ENCODE results near the gene ACRV1.

GRCh38 chr11:125688632-125689031 is 8.0 kb upstream of the ACRV1 start:
- TF ChIP-seq CTCF (IDR thresholded peaks at IDR 0.05; ENCODE audit: low read depth, low read length) (no peak), EZH2phosphoT487 (IDR thresholded peaks at IDR 0.05; ENCODE audit: low read depth) (no peak)
